HepG2 (cell line): Measurements from ENCODE around the gene SLC16A6. TPM values are rescaled to one million over a fixed set of nuclear protein-coding genes. Genes with fewer than 3 reads are reported as not detected.

Experiments used
- FOXP1 ChIP-seq, 2 experiments: fragments of 450-650 bp in 1 of 2; IDR thresholded peaks; 2 replicates each; pipeline ENCODE4 v1.6.1; 2017 to 2018; ENCODE audit warnings: antibody characterized with exemption in 1 of 2
- GPBP1L1 ChIP-seq: sonication (generic); formaldehyde crosslinking; IDR thresholded peaks from 2 replicates; pipeline ENCODE4 v1.5.0; 2020; ENCODE audit warnings: mild to moderate bottlenecking, missing genetic modification reagents
- ISL2 ChIP-seq: sonication (generic); formaldehyde crosslinking; IDR thresholded peaks from 2 replicates; pipeline ENCODE4 v1.5.0; 2020; ENCODE audit warnings: missing genetic modification reagents
- KDM1A ChIP-seq: IDR thresholded peaks from 2 replicates; pipeline ENCODE4 v1.6.1; 2016; ENCODE audit warnings: missing compliant biosample characterization
- KDM2A ChIP-seq: sonication (generic); formaldehyde crosslinking; IDR thresholded peaks from 2 replicates; pipeline ENCODE4 v1.4.0; 2020; ENCODE audit warnings: low read depth, missing genetic modification reagents, borderline replicate concordance
- KLF15 ChIP-seq: sonication (generic); formaldehyde crosslinking; IDR thresholded peaks from 2 replicates; pipeline ENCODE4 v1.8.1; 2023; ENCODE audit warnings: borderline replicate concordance, mild to moderate bottlenecking, inconsistent platforms, missing genetic modification reagents, mixed read lengths
- NONO ChIP-seq, 2 experiments: fragments of 450-650 bp in 1 of 2; sonication (generic) in 1 of 2; formaldehyde crosslinking in 1 of 2; IDR thresholded peaks in 1 of 2; conservative IDR thresholded peaks in 1 of 2; 2 replicates each; pipeline versions ENCODE4 v1.6.1 to v1.8.0; 2017 to 2022; ENCODE audit warnings: mild to moderate bottlenecking in 1 of 2, missing genetic modification reagents in 1 of 2, moderate library complexity in 1 of 2
- PITX1 ChIP-seq: sonication (generic); formaldehyde crosslinking; IDR thresholded peaks from 2 replicates; pipeline ENCODE4 v1.5.1; 2020; ENCODE audit warnings: mild to moderate bottlenecking, missing genetic modification reagents
- RARA ChIP-seq: IDR thresholded peaks from 2 replicates; pipeline ENCODE4 v1.6.1; 2016; ENCODE audit warnings: missing genetic modification reagents, missing compliant biosample characterization
- SIX1 ChIP-seq: sonication (generic); formaldehyde crosslinking; IDR thresholded peaks from 2 replicates; pipeline ENCODE4 v1.4.0; 2020; ENCODE audit warnings: missing genetic modification reagents, borderline replicate concordance
- SMC3 ChIP-seq: IDR thresholded peaks from 2 replicates; pipeline ENCODE4 v1.6.1; 2011; ENCODE audit warnings: low read length, improper control_type of control experiment
- SP1 ChIP-seq, 2 experiments: fragments of 450-650 bp in 1 of 2; sonication (generic) in 1 of 2; formaldehyde crosslinking in 1 of 2; IDR thresholded peaks; 2 replicates each; pipeline versions ENCODE4 v1.4.0 to v1.6.1; 2016 to 2020; ENCODE audit warnings: missing genetic modification reagents in 1 of 2
- SRF ChIP-seq: IDR thresholded peaks from 2 replicates; pipeline ENCODE4 v1.6.1; 2011; ENCODE audit warnings: mild to moderate bottlenecking, low read depth, low read length, moderate library complexity
- ZNF263 ChIP-seq: sonication (generic); formaldehyde crosslinking; IDR thresholded peaks from 2 replicates; pipeline ENCODE4 v1.4.0; 2020; ENCODE audit warnings: missing genetic modification reagents
- ZNF282 ChIP-seq: fragments of 450-650 bp; IDR thresholded peaks from 2 replicates; pipeline ENCODE4 v1.6.1; 2018; ENCODE audit not compliant: partially characterized antibody
- ZNF382 ChIP-seq: sonication (generic); formaldehyde crosslinking; IDR thresholded peaks from 2 replicates; pipeline ENCODE4 v1.5.0; 2020; ENCODE audit warnings: missing genetic modification reagents, mild to moderate bottlenecking, borderline replicate concordance
- ZNF501 ChIP-seq: sonication (generic); formaldehyde crosslinking; IDR thresholded peaks from 2 replicates; pipeline ENCODE4 v1.5.1; 2020; ENCODE audit warnings: mild to moderate bottlenecking, moderate library complexity, missing genetic modification reagents
- ZNF552 ChIP-seq: sonication (generic); formaldehyde crosslinking; IDR thresholded peaks from 2 replicates; pipeline ENCODE4 v1.9.0; 2022; ENCODE audit warnings: missing genetic modification reagents, mild to moderate bottlenecking, borderline replicate concordance
- polyA plus RNA-seq, 8 experiments: library from polyadenylated mRNA; depleted of rRNA in 3 of 8; stranded (reverse) in 7 of 8; unstranded in 1 of 8; fragments of >200 nt; fragmentation: Illumina TruSeq in 4 of 8; extraction: Trizol in 4 of 8; gene quantifications; 2 replicates each; pipeline versions ENCODE4 v1.2.1 to v1.2.3, GENCODE V29; 2011 to 2016; ENCODE audit warnings: low read depth in 4 of 8, missing spikeins in 1 of 8, mixed read lengths in 1 of 8; ENCODE audit not compliant: insufficient read depth in 1 of 8
- total RNA-seq, 5 experiments: library from RNA; depleted of rRNA; stranded (reverse); fragments of >200 nt; fragmentation: Illumina TruSeq; extraction: Trizol; gene quantifications; 2 replicates each; pipeline ENCODE4 v1.2.3, GENCODE V29; 2016; ENCODE audit warnings: low read depth in 1 of 5
- TF ChIP-seq, protein P1 (sequence below): sonication (generic); formaldehyde crosslinking; IDR thresholded peaks from 2 replicates; pipeline ENCODE4 v1.8.0; 2022; ENCODE audit warnings: mild to moderate bottlenecking, missing genetic modification reagents
- TF ChIP-seq, protein P2 (sequence below): sonication (generic); formaldehyde crosslinking; IDR thresholded peaks from 2 replicates; pipeline ENCODE4 v1.4.0; 2020; ENCODE audit warnings: missing genetic modification reagents

The SLC16A6 gene
- total and polyA plus RNA-seq, 2 of the 13 experiments (the other 11 are each of a cell fraction or from before 2014, with no cell fraction given): 1.1 to 44.7 TPM

DNA sequence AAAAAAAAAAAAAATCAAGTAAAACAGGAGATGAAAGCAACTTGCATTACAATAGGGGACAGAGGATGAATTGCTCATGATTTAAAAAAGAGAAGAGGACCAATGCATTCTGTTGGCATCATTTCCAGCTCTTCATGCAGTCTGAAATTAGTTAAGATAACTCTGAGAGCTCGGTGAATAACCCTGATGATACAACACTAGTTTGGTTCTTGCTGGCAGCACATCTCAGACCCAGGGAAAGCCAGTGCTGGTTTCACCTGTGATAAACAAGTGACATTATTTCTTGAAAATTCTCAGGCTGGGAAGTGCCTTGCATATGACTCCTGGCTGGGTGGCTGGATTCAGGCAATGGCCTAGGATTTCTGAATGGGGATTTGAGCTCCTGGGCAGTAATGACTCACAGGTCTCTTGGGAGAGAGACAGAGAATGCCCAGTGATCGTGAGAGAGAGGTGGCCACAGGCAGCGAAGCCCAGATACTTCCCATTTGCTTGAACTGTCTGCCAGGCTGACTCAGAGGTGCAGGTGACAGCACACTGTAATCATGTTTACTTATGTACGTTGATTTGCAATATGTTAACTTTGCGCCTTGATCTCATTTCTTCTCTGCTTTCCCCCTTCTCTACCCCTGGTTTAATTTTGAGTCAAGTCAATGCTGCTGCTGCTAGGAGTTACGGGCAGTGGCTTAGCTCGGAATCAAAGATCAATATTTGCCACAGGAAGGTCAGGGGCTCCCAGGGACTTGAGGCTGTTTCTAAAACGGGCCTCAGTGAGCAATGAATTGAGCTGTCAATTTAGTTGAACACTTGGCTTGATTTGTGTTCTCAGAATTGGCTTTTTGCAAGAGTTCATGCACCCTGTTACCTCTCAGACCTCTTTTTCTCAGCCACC lies 27.4 kb upstream of the SLC16A6 start (continued):
- TF ChIP-seq ZNF282 (no peak), KDM2A (CRISPR knock-in tag) (no peak), RARA (peak; percentile 87), ZNF552 (CRISPR knock-in tag) (no peak), ZNF382 (CRISPR knock-in tag) (no peak), KDM1A (no peak), KLF15 (CRISPR knock-in tag) (no peak), FOXP1 (IDR thresholded peaks at IDR 0.05) (0 out of 2 replicates have a peak, but pooled peaks have one; percentile 9), FOXP1 (CRISPR knock-in tag; IDR thresholded peaks at IDR 0.05) (0 out of 2 replicates have a peak, but pooled peaks have one; percentile 61), NONO (IDR thresholded peaks at IDR 0.05) (no peak), NONO (CRISPR knock-in tag; conservative IDR thresholded peaks at IDR 0.05) (peak; percentile 59; the same call in 1 of the 2 replicates), ZNF263 (no peak), ISL2 (CRISPR knock-in tag) (peak; percentile 74), ZNF501 (CRISPR knock-in tag) (peak; percentile 53), SIX1 (CRISPR knock-in tag) (peak; percentile 32; the same call in 1 of the 2 replicates), SP1 (IDR thresholded peaks at IDR 0.05) (no peak), SP1 (CRISPR knock-in tag; IDR thresholded peaks at IDR 0.05) (no peak), GPBP1L1 (no peak), PITX1 (CRISPR knock-in tag) (peak; percentile 62; the same call in 1 of the 2 replicates), SRF (no peak), SMC3 (peak; percentile 3; the same call in 1 of the 2 replicates)
- TF ChIP-seq, protein P1, sequence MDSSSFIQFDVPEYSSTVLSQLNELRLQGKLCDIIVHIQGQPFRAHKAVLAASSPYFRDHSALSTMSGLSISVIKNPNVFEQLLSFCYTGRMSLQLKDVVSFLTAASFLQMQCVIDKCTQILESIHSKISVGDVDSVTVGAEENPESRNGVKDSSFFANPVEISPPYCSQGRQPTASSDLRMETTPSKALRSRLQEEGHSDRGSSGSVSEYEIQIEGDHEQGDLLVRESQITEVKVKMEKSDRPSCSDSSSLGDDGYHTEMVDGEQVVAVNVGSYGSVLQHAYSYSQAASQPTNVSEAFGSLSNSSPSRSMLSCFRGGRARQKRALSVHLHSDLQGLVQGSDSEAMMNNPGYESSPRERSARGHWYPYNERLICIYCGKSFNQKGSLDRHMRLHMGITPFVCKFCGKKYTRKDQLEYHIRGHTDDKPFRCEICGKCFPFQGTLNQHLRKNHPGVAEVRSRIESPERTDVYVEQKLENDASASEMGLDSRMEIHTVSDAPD (CRISPR knock-in tag): no peak
- TF ChIP-seq, protein P2, sequence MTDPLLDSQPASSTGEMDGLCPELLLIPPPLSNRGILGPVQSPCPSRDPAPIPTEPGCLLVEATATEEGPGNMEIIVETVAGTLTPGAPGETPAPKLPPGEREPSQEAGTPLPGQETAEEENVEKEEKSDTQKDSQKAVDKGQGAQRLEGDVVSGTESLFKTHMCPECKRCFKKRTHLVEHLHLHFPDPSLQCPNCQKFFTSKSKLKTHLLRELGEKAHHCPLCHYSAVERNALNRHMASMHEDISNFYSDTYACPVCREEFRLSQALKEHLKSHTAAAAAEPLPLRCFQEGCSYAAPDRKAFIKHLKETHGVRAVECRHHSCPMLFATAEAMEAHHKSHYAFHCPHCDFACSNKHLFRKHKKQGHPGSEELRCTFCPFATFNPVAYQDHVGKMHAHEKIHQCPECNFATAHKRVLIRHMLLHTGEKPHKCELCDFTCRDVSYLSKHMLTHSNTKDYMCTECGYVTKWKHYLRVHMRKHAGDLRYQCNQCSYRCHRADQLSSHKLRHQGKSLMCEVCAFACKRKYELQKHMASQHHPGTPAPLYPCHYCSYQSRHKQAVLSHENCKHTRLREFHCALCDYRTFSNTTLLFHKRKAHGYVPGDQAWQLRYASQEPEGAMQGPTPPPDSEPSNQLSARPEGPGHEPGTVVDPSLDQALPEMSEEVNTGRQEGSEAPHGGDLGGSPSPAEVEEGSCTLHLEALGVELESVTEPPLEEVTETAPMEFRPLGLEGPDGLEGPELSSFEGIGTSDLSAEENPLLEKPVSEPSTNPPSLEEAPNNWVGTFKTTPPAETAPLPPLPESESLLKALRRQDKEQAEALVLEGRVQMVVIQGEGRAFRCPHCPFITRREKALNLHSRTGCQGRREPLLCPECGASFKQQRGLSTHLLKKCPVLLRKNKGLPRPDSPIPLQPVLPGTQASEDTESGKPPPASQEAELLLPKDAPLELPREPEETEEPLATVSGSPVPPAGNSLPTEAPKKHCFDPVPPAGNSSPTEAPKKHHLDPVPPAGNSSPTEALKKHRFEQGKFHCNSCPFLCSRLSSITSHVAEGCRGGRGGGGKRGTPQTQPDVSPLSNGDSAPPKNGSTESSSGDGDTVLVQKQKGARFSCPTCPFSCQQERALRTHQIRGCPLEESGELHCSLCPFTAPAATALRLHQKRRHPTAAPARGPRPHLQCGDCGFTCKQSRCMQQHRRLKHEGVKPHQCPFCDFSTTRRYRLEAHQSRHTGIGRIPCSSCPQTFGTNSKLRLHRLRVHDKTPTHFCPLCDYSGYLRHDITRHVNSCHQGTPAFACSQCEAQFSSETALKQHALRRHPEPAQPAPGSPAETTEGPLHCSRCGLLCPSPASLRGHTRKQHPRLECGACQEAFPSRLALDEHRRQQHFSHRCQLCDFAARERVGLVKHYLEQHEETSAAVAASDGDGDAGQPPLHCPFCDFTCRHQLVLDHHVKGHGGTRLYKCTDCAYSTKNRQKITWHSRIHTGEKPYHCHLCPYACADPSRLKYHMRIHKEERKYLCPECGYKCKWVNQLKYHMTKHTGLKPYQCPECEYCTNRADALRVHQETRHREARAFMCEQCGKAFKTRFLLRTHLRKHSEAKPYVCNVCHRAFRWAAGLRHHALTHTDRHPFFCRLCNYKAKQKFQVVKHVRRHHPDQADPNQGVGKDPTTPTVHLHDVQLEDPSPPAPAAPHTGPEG: peak; percentile 76; the same call in 1 of the 2 replicates
